Lower leg skin (tissue), 3 donors: ENCODE measurements around the gene LRP3.

Source experiments
- POLR2A ChIP-seq, 2 donors: fragments of 450-650 bp; IDR thresholded peaks; one replicate each; pipeline ENCODE4 v1.6.1; 2016 to 2017; ENCODE audit warnings: antibody characterized with exemption in 2 of 2, mild to moderate bottlenecking in 1 of 2, moderate library complexity in 1 of 2
- TF ChIP-seq, protein P1 (sequence below), 3 donors: fragments of 450-650 bp; IDR thresholded peaks; one replicate each; pipeline ENCODE4 v1.5.1; 2016; ENCODE audit warnings: antibody characterized with exemption in 3 of 3, mild to moderate bottlenecking in 3 of 3, moderate library complexity in 2 of 3

DNA sequence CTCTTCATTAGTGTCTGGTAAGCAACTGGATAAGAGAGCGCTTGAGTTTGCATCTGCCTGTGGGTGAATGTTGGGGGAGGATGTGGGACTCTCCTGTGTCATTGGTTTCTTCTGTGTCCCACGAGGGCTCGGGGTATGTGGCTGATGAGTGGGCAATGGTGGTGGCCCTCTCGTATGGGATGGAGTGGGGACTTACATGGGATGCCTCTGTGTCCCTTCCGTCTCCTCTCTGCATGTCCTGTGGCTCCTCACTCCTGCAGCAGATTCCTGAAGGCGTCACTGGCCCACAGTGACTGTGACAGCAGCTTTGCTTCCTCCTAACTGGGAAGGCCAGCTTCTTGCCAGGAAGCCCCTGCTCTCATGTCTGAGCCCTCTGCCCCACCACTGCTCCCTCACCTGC, 2.6 kb upstream of the LRP3 start:
- TF ChIP-seq, protein P1, sequence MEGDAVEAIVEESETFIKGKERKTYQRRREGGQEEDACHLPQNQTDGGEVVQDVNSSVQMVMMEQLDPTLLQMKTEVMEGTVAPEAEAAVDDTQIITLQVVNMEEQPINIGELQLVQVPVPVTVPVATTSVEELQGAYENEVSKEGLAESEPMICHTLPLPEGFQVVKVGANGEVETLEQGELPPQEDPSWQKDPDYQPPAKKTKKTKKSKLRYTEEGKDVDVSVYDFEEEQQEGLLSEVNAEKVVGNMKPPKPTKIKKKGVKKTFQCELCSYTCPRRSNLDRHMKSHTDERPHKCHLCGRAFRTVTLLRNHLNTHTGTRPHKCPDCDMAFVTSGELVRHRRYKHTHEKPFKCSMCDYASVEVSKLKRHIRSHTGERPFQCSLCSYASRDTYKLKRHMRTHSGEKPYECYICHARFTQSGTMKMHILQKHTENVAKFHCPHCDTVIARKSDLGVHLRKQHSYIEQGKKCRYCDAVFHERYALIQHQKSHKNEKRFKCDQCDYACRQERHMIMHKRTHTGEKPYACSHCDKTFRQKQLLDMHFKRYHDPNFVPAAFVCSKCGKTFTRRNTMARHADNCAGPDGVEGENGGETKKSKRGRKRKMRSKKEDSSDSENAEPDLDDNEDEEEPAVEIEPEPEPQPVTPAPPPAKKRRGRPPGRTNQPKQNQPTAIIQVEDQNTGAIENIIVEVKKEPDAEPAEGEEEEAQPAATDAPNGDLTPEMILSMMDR (IDR thresholded peaks at IDR 0.05), result no peak
- TF ChIP-seq POLR2A (IDR thresholded peaks at IDR 0.05), result no peak
